ENCODE data around the gene PANK1. TPM values are rescaled to one million over a fixed set of nuclear protein-coding genes. Genes with fewer than 3 reads are reported as not detected.

PANK1 gene
- total RNA-seq, 3 donors from 2014 or later (not counting 1 experiment from before 2014, with no cell fraction given) = 0.85 to 2.2 (median 1.4) TPM

DNA sequence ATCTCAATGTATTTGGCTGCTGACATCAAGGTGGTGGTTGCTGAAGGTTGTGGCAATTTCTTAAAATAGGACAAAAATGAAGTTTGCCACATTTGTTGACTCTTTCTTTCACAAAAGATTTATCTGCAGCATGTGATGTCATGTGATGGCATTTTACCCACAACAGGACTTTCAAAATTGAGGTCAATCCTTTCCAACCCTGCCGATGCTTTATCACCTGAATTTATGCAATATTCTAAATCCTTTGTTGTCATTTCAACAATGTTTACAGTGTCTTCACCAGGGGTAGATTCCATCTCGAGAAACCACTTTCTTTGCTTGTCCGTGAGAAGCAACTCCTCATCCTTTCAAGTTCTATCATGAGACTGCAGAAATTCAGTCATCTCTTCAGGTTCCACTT lies 69.0 kb downstream of the PANK1 start:
- H3K27me3 Mint-ChIP-seq (ENCODE audit: low read depth in 2 of 2) = no peaks in the 10 kb centered on the region
- Histone ChIP-seq H3K27ac (ENCODE audit: low read length) (no peak overlapping the region), H3K4me1 (ENCODE audit: control insufficient read depth, insufficient read depth, low read length) (no peaks in the 10 kb centered on the region), H3K9me3 (ENCODE audit: control insufficient read depth, insufficient read depth, low read length) (no peaks in the 10 kb centered on the region), H3K27me3 (ENCODE audit: control insufficient read depth, insufficient read depth, low read length) (no peaks in the 10 kb centered on the region), H3K4me3 (ENCODE audit: low read length) (no peak overlapping the region), H3K36me3 (ENCODE audit: control insufficient read depth, insufficient read depth, low read length) (no peaks in the 10 kb centered on the region)
- no peak for TF ChIP-seq CTCF (IDR thresholded peaks at IDR 0.05)
- no peak for DNase-seq
- WGBS (ENCODE audit: insufficient coverage) = 69% methylated on average over 3 of the region's 3 CpGs
- intact Hi-C loops (cut with micrococcal nuclease) = no loop called here
- H3K27ac Mint-ChIP-seq = no peak overlapping the region
- ATAC-seq = no peak
- H3K36me3 Mint-ChIP-seq = no peaks in the 10 kb centered on the region
- H3K4me3 Mint-ChIP-seq = no peak overlapping the region
- no peaks in the 10 kb centered on the region for H3K9me3 Mint-ChIP-seq
- no peaks in the 10 kb centered on the region for H3K4me1 Mint-ChIP-seq

DNA sequence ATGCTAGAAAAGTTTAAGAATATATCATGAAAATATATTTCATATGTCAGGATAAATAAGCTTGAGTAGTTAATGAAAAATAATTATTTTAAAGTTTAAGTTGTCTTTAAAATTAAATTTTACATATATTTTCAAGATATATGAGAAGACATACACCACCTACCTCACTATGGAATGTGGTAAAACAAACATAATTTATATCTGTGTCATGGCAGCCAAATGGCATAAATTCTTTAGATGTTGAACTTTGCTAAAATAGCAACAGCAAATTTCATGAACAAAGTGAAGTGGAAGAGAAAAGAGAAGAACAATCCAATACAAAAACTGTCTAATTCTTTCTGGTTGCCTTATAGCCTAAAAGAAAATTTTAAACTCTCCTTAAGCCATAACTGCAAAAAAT lies 70.0 kb downstream of the PANK1 start:
- H3K4me1 Mint-ChIP-seq = no peaks in the 10 kb centered on the region
- no peak for TF ChIP-seq CTCF (IDR thresholded peaks at IDR 0.05)
- no peak overlapping the region for H3K27ac ChIP-seq (ENCODE audit: low read length)
- ATAC-seq = no peak
- H3K36me3 ChIP-seq (ENCODE audit: control insufficient read depth, insufficient read depth, low read length) = no peaks in the 10 kb centered on the region
- intact Hi-C loops (cut with micrococcal nuclease) = no loop called here
- no peaks in the 10 kb centered on the region for H3K36me3 Mint-ChIP-seq
- no peaks in the 10 kb centered on the region for H3K27me3 ChIP-seq (ENCODE audit: control insufficient read depth, insufficient read depth, low read length)
- no peak for DNase-seq
- no peak overlapping the region for H3K4me3 ChIP-seq (ENCODE audit: low read length)
- H3K4me1 ChIP-seq (ENCODE audit: control insufficient read depth, insufficient read depth, low read length) = no peaks in the 10 kb centered on the region
- no peaks in the 10 kb centered on the region for H3K9me3 ChIP-seq (ENCODE audit: control insufficient read depth, insufficient read depth, low read length)
- no peaks in the 10 kb centered on the region for H3K27me3 Mint-ChIP-seq (ENCODE audit: low read depth in 2 of 2)
- no peaks in the 10 kb centered on the region for H3K9me3 Mint-ChIP-seq
- H3K4me3 Mint-ChIP-seq = no peak overlapping the region
- H3K27ac Mint-ChIP-seq = no peak overlapping the region

DNA sequence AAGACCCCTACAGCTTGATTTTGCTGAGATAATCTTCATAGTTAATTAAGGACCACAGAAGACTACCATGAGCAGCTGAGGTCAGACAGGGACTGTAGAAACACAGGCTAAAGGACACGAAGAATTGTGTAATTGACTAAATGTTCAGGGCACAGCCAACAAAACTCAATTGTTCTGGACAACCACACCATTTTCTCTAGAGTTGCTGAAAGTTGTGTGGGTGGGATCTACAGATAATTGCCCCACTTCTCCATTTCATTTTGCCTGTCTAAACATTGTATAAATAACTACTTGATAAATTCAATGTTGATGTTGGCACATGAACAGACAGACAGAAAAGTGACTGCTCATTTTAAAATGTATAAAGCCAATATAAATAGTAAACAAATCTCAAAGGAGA lies 70.7 kb downstream of the PANK1 start:
- H3K36me3 ChIP-seq (ENCODE audit: control insufficient read depth, insufficient read depth, low read length) = no peaks in the 10 kb centered on the region
- no peak overlapping the region for H3K4me3 ChIP-seq (ENCODE audit: low read length)
- Mint-ChIP-seq H3K36me3 (no peaks in the 10 kb centered on the region), H3K4me3 (no peak overlapping the region), H3K27ac (no peak overlapping the region), H3K4me1 (no peaks in the 10 kb centered on the region), H3K27me3 (ENCODE audit: low read depth in 2 of 2) (no peaks in the 10 kb centered on the region), H3K9me3 (no peaks in the 10 kb centered on the region)
- H3K4me1 ChIP-seq (ENCODE audit: control insufficient read depth, insufficient read depth, low read length) = no peaks in the 10 kb centered on the region
- no peaks in the 10 kb centered on the region for H3K27me3 ChIP-seq (ENCODE audit: control insufficient read depth, insufficient read depth, low read length)
- intact Hi-C loops (cut with micrococcal nuclease) = no loop called here
- DNase-seq (no peak), ATAC-seq (no peak)
- no peak for TF ChIP-seq CTCF (IDR thresholded peaks at IDR 0.05)
- 90% methylated on average over 1 of the region's 1 CpG for WGBS (ENCODE audit: insufficient coverage)
- H3K9me3 ChIP-seq (ENCODE audit: control insufficient read depth, insufficient read depth, low read length) = no peaks in the 10 kb centered on the region
- H3K27ac ChIP-seq (ENCODE audit: low read length) = no peak overlapping the region

- H3K9me3 ChIP-seq (ENCODE audit: control insufficient read depth, insufficient read depth, low read length) = no peaks in the 10 kb centered on the region
- no peaks in the 10 kb centered on the region for H3K36me3 ChIP-seq (ENCODE audit: control insufficient read depth, insufficient read depth, low read length)
- Mint-ChIP-seq H3K4me1 (no peaks in the 10 kb centered on the region), H3K27ac (no peak overlapping the region), H3K9me3 (no peaks in the 10 kb centered on the region), H3K4me3 (no peak overlapping the region), H3K27me3 (ENCODE audit: low read depth in 2 of 2) (peaks cover 5 to 35% of the 10 kb centered on the region in 2 donors), H3K36me3 (no peaks in the 10 kb centered on the region)
- WGBS (ENCODE audit: insufficient coverage) = no CpG with 5 or more reads among the region's 3 CpGs
- DNase-seq (no peak), ATAC-seq (no peak)
- H3K27me3 ChIP-seq (ENCODE audit: control insufficient read depth, insufficient read depth, low read length) = no peaks in the 10 kb centered on the region
- no peak overlapping the region for H3K27ac ChIP-seq (ENCODE audit: low read length)
- intact Hi-C loops (cut with micrococcal nuclease) = no loop called here
- no peak for TF ChIP-seq CTCF (IDR thresholded peaks at IDR 0.05)
- no peak overlapping the region for H3K4me3 ChIP-seq (ENCODE audit: low read length)
- no peaks in the 10 kb centered on the region for H3K4me1 ChIP-seq (ENCODE audit: control insufficient read depth, insufficient read depth, low read length)
Observed at GRCh38 chr10:89567576-89568245, 77.3 kb downstream of the PANK1 start.
